GM19351 (cell line): ENCODE data around the gene SPATA31A1.
"Not testable (repeated sequence)": the region's sequence is repeated elsewhere in the genome, so short reads cannot be mapped to it uniquely, and the experiment has no call there.

Experiments
- ATAC-seq: cut with Tn5 transposase; IDR thresholded peaks from one replicate; pipeline ENCODE4 v1.9.1; 2021; ENCODE audit warnings: mild to moderate bottlenecking, moderate library complexity; ENCODE audit not compliant: unreplicated experiment

The SPATA31A1 gene

GRCh38 chr9:39355369-39355768, at the start of gene SPATA31A1:
TSS of gene SPATA31A1 (plus strand) at chr9:39355669. CDS start at chr9:39355731, 62 bp downstream.
- ATAC-seq, result not testable (repeated sequence)

- ATAC-seq, result not testable (repeated sequence)
These were observed 52.1 kb downstream of the SPATA31A1 start for GRCh38 chr9:39407261-39408204.

- ATAC-seq, result not testable (repeated sequence)
These were observed 55.9 kb downstream of the SPATA31A1 start for GRCh38 chr9:39411254-39411940.
